Frontal cortex (tissue), 4 donors: Measurements from ENCODE around the gene TLX2. TPM values are rescaled to one million over a fixed set of nuclear protein-coding genes. Genes with fewer than 3 reads are reported as not detected.

Experiments
- DNase-seq, 2 donors: peaks; one replicate each; pipeline ENCODE4 v3.0.0; 2012; ENCODE audit warnings: low spot score in 2 of 2
- FAIRE-seq: peaks from 2 replicates; lab custom pipeline; 2012; peaks lifted over from hg19 to GRCh38; lab: Jason Lieb, UNC
- total RNA-seq: library from RNA; depleted of rRNA; stranded (reverse); fragments of >200 nt; gene quantifications from one replicate; pipeline ENCODE4 v1.2.3, GENCODE V29; 2014
- donor health status: control.
- donor health status: control.
- donor health status: control.

Gene TLX2
- total RNA-seq, 1 donor from 2014 or later: not detected

DNA sequence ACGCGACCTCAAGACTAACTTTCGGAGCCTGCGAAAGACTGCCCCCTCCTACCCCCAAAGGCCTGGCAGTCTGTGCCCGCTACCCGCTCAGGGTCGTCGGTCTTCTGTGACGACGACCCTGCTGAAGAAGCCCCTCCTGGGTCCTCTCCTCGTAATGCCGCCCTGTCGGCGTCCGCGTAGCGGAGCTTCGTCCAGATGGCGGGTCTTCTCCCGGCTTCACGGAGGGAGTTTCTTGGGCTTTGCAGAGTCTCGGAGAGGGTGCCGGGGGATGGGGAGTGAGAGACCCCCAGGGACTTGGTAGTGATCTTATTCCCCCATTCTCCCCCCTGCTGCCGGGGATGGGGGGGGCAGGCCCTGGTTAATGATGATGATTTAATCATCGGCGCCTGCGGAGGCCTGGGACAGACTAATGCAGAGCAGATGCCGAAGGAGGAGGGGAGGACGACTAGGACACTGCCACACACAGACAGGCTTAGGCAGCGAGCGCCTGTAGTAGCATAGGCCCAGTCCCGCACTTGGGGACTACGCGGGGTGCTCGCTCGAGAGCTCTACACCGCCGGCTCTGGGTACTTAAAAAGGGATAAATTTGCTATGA is 6.2 kb upstream of the TLX2 start:
- DNase-seq: no peak
- FAIRE-seq: no peak

DNA sequence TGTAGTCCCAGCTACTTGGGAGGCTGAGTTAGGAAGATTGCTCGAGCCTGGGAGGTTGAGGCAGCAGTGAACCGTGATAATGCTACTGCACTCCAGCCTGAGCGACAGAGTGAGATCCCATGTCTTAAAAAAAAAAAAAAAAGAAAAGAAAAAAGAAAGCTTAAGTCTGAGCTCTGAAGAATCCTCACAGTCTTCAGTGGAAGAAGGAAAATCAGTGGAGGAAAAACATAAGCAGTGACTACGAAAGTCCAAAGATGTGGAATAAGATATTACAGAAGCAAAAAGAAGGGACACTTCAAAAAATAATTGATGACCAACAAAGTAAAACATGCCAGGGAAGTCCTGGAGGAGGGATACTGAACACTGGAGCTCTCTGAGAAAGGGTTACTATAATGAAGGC is 4.0 kb upstream of the TLX2 start:
- no peak for FAIRE-seq
- DNase-seq: no peak

DNA sequence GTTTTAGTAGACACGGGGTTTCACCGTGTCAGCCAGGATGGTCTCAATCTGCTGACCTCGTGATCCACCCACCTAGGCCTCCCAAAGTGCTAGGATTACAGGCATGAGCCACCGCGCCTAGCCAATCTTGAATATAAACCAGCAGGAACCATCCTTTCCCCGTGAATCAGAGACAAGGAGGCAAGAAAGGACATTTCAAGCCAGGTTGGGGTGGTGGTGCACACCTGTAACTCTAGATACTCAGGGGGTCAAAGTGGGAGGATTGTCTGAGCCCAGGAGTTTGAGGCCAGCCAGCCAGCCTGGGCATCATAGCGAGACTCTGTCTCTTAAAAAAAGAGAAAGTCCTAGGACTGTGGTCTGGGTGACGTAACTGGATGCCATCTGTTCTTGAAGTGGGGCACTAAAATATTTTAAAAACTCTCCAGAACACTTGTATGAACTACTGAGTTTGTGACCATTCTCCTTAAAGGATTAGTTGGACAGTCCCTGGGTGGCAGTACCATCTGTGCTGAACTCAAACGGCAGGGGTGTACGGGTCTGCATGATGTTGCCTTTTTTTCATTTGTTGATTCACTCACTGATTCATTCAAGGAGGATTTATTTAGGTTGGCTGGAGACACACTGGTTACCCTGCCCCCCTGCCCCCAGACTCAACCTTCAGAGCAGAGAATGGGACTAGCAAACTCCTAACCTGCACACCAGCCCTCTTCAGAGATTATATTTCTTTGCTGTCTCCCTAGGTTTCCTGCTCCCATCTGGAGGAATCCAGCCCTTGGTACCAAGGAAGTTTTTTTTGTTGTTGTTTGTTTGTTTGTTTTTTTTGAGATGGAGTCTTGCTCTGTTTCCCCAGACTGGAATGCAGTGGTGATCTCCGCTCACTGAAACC is 2.9 kb upstream of the TLX2 start:
- no peak for DNase-seq
- no peak for FAIRE-seq

DNA sequence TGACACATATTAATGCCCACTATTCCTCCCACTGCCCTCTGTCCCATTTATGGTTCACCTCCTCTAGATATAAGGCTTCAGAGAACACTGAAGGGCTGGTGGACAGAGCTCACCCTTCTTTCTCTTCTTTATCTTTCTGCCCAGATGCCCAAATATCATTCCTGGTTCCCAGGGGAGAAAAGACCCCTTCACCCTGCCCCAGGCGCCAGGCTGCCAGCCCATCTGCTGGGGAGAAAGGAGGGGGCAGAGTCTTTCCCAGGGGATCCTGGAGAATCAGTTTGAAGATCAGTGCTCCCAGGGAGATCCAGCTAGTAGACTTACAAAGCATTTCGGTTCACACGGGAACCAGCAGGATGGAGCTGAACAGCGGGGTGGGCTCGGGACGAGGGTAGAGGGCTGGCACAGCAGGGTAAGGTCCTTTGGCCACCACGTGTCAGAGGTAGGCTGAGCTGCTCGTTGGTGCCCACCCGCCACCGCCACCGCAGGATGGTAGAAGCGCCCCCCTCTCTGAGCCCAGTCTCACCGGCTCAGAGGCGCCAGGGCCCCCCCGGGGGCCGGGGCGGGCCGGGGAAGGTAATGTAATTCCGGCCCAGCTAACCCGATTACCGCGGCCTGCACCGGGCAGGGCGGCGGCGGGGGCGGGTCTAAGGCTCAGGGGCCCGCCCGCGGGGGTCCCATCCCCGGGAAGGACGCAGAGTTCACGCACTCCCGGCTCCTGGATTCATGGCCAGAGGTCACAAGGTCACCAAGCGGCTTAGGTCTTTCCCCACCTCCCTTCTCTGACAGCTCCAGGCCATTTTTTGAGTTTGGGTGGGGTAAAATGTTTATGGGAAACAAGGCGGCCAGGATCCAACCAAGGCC is 1.3 kb upstream of the TLX2 start:
- no peak for DNase-seq

DNA sequence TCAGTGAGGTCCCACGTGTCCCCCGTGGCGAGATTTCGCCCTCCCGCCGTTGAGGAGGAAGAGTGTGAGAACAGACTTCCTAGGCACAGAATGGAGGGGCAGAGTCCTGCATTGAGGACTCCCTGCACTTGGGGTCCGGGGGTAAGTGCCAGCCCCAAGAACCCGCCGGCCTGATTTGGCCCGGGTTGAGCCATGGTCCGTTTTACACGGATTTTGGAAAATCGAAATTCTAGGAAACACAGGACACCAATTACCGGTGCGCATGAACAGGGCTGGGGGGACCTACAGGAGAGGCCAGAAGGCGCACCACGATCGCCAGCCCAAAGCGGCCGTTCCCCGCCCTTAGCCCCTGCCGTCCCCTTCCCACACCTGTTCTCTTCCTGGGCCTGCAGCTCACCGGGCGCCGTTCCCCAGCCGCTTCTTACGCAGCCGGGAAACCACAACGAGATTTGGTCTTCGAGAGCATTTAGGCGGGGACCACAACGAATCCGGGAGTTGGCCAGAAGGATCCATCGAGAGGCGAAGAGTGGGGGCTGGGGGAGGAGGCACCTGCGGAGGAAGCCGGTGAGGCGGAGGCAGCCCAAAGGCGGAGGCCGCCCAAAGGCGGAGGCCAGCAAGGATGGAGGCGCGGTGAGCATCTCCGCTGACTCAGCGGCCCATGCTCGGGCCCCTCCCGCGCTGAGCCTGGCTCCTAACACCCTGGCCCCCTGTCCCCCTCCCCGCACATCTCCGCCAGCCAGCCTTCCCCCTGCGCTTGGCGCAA is 464 bp upstream of the TLX2 start:
- peak in 1 of 2 donors; percentile 44 for DNase-seq
- no peak for FAIRE-seq

More for the DNA sequence above, 1.3 kb upstream of the TLX2 start:
- no peak for FAIRE-seq

DNA sequence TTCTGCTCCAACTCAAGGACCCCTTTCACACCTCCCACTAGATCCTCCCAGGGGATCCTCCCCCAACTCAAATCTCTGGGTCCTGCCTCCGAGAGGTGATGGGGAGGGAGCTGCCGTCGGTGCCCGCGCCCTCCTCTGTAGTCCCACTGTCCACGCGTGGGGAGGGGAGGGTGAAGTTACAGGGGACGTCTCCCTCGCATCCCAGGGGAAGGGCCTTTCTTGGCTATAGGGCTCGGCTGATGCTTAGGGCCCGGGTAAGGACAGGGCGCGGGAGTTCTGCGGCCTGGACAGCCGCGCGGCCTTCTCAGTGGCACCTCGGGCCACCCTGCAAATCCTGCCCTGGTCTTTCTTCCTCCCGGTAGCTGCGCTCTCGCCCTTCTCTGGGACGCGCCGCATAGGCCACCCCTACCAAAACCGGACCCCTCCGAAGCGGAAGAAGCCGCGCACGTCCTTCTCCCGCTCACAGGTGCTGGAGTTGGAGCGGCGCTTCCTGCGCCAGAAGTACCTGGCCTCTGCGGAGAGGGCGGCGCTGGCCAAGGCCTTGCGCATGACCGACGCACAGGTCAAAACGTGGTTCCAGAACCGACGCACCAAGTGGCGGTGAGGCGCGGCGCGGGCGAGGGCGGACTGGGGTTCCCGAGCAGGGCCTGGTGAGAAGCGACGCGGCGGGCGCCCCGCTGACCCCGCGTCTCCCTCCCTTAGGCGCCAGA is 1.2 kb downstream of the TLX2 start:
- no peak for DNase-seq
- no peak for FAIRE-seq

DNA sequence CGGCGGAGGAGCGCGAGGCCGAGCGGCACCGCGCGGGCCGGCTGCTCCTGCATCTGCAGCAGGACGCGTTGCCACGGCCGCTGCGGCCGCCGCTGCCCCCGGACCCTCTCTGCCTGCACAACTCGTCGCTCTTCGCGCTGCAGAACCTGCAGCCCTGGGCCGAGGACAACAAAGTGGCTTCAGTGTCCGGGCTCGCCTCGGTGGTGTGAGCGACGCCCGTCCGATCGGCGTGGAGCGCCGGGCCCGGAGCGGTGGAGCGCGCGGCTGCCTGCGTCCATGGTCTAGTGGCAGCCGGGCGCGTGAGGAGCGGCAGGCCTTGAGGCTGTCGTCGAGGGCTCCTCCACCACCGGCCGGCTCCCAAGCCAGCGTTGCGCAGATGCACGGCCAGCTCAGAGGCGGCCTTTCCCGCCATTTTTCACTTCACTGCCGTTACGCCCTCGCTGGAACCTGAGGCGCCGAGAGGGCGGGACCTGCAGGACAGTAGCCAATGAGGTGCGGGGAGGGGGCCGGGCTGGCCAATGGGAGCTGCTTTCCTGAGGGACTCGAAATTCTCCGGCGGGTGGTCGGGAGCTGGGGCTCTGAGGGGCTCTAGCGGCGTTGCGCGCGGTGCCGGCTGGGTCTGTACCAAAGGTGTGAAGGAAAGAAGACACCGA is 1.9 kb downstream of the TLX2 start:
- peak; percentile 74 to 81 for DNase-seq
- FAIRE-seq: no peak

DNA sequence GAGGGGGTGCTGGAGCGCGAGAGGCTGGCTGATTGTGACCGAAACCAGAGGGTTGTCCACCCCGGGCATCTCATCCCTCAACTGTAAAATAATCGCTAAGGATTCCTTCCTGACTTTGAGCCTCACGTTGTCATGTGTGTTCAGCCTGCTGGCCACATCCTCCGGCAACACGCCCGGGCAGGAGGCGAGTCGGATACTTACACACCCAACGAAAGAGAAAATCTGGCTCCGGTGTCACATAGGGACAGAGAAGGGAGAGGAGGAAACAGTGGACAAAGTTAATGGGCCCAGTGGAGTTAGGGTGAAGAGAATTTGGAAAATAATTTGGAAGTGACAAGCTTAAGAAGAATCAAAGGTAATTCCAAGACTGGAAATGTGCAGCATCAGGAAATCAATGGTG is 2.4 kb downstream of the TLX2 start:
- DNase-seq: no peak
- FAIRE-seq: no peak

DNA sequence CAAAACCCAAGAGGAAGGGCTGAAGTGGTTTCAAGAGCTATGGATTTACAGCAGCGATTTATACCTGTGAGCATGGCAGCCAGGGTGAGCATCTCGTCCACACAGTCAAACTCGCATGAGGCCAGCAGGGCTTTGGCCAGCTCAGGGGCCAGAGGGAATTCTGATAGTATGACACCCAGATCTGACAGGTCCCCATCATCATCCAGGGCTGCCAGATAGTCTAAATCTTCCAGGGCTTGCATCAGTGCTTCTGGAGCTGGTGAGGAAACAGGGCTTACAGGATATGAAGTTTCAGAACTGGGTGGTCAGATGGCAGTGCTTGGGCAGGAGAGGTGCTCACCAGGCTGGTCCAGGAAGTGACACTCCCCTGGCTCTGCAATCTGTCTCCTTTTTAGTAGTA is 8.3 kb downstream of the TLX2 start:
- DNase-seq: no peak
- no peak for FAIRE-seq

DNA sequence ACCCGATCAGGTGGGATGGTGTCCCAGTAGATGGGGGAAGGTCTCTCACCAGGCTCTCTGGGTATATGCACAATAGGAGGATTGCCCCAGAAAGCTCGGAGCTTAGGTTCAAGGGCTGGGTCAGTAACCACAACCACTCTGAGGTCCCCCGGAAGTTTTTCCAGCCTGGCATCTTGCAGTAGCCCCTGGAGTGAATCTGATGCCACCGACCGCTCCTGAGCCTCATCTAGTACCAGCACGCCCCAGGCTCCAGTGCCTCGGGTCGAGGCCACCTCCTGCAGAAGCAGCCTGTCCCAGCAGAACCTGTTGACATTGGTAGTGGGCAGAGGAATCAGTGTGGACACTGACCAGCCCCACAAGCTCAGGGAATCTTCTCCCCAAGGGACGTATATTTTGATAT is 9.8 kb downstream of the TLX2 start:
- DNase-seq: no peak

DNA sequence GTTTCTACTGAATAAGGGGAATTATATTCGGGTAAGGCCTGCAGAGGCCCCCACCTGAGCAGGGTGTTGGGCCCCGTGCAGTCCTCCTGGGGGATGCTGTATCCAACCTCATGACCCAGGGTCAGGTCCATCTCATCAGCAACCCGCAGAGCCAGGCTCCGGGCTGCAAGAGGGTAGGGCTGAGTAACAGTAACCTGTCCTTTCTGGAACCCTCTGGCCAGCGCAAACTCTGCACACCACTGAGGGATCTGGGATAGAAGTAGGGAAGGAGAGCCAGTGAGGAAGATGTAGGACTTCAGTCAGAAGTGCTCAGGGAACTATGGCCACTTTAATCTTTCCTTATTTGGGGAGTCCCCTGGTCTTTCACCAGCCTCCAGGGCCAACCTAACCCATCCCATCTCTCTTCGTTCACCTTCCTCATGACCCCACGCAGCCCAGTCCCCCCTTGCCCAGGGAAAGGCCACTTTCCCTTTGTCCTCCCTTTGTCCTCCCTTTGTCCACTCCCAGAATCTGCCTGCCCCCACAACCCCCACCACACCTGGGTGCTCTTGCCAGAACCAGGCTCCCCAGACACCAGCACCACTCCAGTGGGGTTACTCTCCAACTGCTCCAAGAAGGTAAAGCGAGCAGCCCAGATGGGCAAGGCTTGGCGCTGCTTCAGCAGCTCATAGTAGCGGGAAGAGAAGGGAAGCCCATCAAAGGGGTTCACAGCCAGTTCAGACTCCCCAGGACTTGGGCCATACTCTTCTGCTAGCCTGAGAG is 10.9 kb downstream of the TLX2 start:
- no peak for DNase-seq
- no peak for FAIRE-seq

More for the DNA sequence above, 9.8 kb downstream of the TLX2 start:
- no peak for FAIRE-seq

DNA sequence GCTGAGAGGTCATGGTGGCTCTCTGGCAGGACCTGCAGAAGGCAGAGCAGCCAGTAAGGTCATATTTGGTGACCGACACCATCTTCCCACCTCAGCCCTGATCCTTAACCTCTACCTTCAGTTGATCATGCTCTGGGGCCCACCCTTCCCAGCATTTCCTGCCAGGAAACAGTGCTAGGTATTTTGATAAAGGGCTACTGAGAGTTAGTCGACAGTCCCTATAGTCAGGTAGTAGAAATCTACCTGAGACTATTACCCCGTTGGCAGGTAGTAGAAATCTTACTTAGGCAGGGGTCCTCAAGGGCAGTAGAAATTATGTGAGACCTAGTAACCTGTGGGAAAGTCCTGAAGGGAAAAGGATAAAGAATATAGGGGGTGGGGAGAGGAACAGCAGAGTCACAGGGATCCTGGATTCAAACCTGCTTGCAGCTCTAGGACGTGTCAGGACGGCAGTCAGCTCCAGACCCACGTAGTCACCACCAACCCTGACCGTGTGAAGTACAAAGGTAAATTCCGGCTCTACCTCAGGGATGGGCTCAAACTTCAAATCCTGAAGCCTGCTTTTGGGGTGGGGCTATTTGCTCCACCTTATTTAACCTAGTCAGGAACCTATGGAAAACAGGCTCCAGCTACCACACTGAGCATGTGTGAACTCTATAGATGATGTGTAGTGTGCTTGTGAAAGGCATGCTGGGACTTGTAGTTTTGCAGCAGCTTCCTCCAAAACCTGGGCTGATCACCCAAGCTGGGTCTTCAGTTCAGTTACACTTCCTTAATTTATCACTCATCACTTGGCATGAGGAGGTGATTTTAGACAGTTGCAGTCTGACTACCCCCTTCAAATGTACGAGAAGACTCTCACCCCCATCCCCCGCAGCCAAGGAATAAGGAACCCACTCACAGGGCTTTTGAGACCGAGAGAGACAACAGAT is 11.7 kb downstream of the TLX2 start, which contains the start of gene DQX1:
TSS of gene DQX1 (minus strand) at position 515 of the 932 bp plus-strand sequence. CDS start at position 13, 502 bp downstream.
- FAIRE-seq (no peak), DNase-seq (no peak)

DNA sequence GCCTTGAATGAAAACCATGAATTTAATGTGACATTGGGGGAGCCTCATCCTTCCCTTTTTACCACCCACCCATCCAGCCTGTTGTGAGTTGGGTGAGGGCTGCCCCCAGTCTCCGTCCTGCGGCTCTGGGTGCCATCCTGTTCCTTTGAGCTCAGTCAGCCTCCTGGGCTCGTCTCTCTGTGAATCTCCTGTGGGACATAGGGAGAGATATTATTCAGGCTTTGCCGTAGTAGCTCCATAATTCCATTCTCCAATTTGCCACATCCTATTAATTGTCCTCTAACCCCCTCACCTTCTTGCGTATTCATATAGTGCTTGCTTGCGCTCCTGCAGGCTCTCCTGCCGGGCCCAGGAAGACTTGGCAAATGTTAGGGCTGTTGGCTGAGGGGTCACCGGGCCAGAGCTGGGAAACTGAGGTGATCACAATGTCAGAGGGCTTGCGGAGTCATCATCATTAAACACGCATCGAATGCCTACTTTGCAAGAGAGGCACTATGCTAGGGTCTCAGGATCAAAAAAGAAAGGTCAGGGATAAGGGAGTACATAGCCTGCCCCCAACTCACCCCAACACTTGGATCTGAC is 12.5 kb downstream of the TLX2 start:
- DNase-seq: no peak

DNA sequence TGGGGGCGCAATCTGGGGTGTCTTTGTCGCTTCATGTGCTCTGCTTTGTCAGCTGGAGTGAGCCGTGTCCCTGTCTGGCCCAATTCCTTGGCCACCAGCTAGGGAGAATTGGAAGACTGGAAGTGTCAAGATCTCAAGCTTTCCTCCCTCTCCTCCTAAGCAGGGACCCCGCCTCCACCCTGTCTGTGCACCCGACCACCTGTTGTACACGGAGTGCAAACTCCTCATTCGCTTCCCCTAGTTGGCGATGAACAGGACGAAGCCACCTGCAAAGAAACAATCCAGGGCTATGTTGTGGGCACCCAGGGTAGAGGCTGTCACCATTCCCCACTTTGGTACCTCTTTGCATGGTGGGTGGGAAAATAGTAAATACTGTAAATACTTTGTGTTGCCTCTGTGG is 13.5 kb downstream of the TLX2 start:
- DNase-seq (no peak), FAIRE-seq (no peak)

More for the DNA sequence above, 12.5 kb downstream of the TLX2 start:
- FAIRE-seq: no peak

DNA sequence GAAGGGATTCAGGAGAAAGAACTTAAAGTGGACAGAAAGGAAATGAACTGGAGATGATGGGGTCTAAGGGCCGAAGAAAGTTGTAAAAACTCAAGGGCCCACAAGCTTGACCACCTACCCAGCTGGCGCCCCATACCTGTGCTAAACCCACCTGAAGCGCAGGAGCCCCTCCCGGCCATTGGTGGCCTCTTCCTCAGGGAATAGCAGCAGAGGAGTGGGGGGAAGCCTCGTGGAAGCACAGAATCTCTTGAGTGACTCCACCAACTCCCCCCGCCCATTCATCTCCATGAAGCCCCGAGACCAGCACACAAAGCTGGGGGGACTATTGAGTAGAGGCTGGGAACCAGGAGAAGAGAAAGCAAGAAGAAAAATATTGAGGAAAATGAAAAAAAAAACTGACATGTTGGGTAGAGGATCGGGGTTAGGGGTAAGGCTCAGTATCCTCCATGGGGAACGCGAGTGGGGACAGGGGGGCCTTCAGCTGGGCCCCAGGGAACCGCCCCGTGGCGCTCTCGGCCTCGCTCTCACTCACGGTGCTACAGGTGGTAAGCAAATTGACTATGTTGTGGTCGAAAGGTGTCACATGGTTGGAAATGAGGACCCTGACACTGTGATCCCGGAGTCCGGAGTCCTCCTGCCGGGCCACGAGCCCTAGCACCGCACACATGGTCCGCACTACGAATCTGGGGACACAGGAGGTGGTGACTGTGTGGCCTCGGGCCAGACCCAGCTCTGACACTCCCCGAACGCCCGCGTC is 14.5 kb downstream of the TLX2 start:
- DNase-seq (no peak), FAIRE-seq (no peak)
